HepG2 (cell line): ENCODE data around the gene NOL4L. TPM values are rescaled to one million over a fixed set of nuclear protein-coding genes. Genes with fewer than 3 reads are reported as not detected.
A peak's percentile ranks its signal among the peaks of the same experiment; 100 is the strongest.

Source experiments
- ATF7-NPFF ChIP-seq: sonication (generic); formaldehyde crosslinking; IDR thresholded peaks from 2 replicates; pipeline ENCODE4 v1.8.1; 2023; ENCODE audit warnings: mild to moderate bottlenecking, low read depth, missing genetic modification reagents, moderate library complexity
- FOSL2 ChIP-seq: sonication (generic); formaldehyde crosslinking; IDR thresholded peaks from 2 replicates; pipeline ENCODE4 v1.4.0; 2020; ENCODE audit warnings: missing genetic modification reagents
- HNRNPL ChIP-seq: fragments of 200-400 bp; formaldehyde crosslinking; IDR thresholded peaks from 2 replicates; pipeline ENCODE4 v1.6.1; 2017; ENCODE audit warnings: mild to moderate bottlenecking, low read depth, low read length
- HOXD1 ChIP-seq: sonication (generic); formaldehyde crosslinking; IDR thresholded peaks from 2 replicates; pipeline ENCODE4 v1.5.0; 2020; ENCODE audit warnings: missing genetic modification reagents
- IKZF4 ChIP-seq: sonication (generic); formaldehyde crosslinking; IDR thresholded peaks from 2 replicates; pipeline ENCODE4 v1.5.1; 2020; ENCODE audit warnings: borderline replicate concordance, mild to moderate bottlenecking, low read depth, missing genetic modification reagents; ENCODE audit errors: not compliant biosample characterization
- KAT8 ChIP-seq: IDR thresholded peaks from 2 replicates; pipeline ENCODE4 v1.6.1; 2016; ENCODE audit warnings: missing genetic modification reagents, missing compliant biosample characterization
- NR2F1 ChIP-seq, 2 experiments: fragments of 450-650 bp in 1 of 2; formaldehyde crosslinking in 1 of 2; IDR thresholded peaks; 2 replicates each; pipeline versions ENCODE4 v1.5.0 to v1.6.1; 2016 to 2020; ENCODE audit warnings: mild to moderate bottlenecking in 1 of 2, missing compliant biosample characterization in 1 of 2, missing genetic modification reagents in 1 of 2, moderate library complexity in 1 of 2
- PAWR ChIP-seq: sonication (generic); formaldehyde crosslinking; IDR thresholded peaks from 2 replicates; pipeline ENCODE4 v1.4.0; 2020; ENCODE audit warnings: missing genetic modification reagents, mild to moderate bottlenecking, borderline replicate concordance
- SALL1 ChIP-seq: sonication (generic); formaldehyde crosslinking; IDR thresholded peaks from 2 replicates; pipeline ENCODE4 v1.8.0; 2022; ENCODE audit warnings: mild to moderate bottlenecking, missing genetic modification reagents
- STAG1 ChIP-seq: sonication (generic); formaldehyde crosslinking; IDR thresholded peaks from 2 replicates; pipeline ENCODE4 v1.4.0; 2020; ENCODE audit warnings: missing genetic modification reagents
- TARDBP ChIP-seq: sonication (generic); formaldehyde crosslinking; IDR thresholded peaks from 2 replicates; pipeline ENCODE4 v1.8.0; 2022; ENCODE audit warnings: mild to moderate bottlenecking, missing genetic modification reagents
- TEAD2 ChIP-seq: sonication (generic); formaldehyde crosslinking; IDR thresholded peaks from 2 replicates; pipeline ENCODE4 v1.9.0; 2021; ENCODE audit warnings: missing genetic modification reagents
- ZNF205 ChIP-seq: IDR thresholded peaks from 2 replicates; pipeline ENCODE4 v1.6.1; 2018; ENCODE audit warnings: missing biosample characterization, missing genetic modification reagents
- ZNF224 ChIP-seq: sonication (generic); formaldehyde crosslinking; IDR thresholded peaks from 2 replicates; pipeline ENCODE4 v1.5.0; 2020; ENCODE audit warnings: mild to moderate bottlenecking, missing genetic modification reagents
- ZNF263 ChIP-seq: sonication (generic); formaldehyde crosslinking; IDR thresholded peaks from 2 replicates; pipeline ENCODE4 v1.4.0; 2020; ENCODE audit warnings: missing genetic modification reagents
- ZNF326 ChIP-seq: sonication (generic); formaldehyde crosslinking; IDR thresholded peaks from 2 replicates; pipeline ENCODE4 v1.4.0; 2020; ENCODE audit warnings: missing genetic modification reagents, borderline replicate concordance
- ZNF33A ChIP-seq: sonication (generic); formaldehyde crosslinking; IDR thresholded peaks from 2 replicates; pipeline ENCODE4 v1.5.1; 2020; ENCODE audit warnings: missing genetic modification reagents, mild to moderate bottlenecking, moderate library complexity, borderline replicate concordance
- ZNF343 ChIP-seq: sonication (generic); formaldehyde crosslinking; IDR thresholded peaks from 2 replicates; pipeline ENCODE4 v1.4.0; 2020; ENCODE audit warnings: mild to moderate bottlenecking, missing genetic modification reagents
- ZNF354B ChIP-seq: sonication (generic); formaldehyde crosslinking; IDR thresholded peaks from 2 replicates; pipeline ENCODE4 v1.8.0; 2022; ENCODE audit warnings: mild to moderate bottlenecking, missing genetic modification reagents
- ZNF556 ChIP-seq: sonication (generic); formaldehyde crosslinking; IDR thresholded peaks from 2 replicates; pipeline ENCODE4 v1.4.0; 2020; ENCODE audit warnings: mild to moderate bottlenecking, missing genetic modification reagents, borderline replicate concordance
- ZNF557 ChIP-seq: sonication (generic); formaldehyde crosslinking; IDR thresholded peaks from 2 replicates; pipeline ENCODE4 v1.4.0; 2020; ENCODE audit warnings: missing genetic modification reagents
- ZNF569 ChIP-seq: sonication (generic); formaldehyde crosslinking; IDR thresholded peaks from 2 replicates; pipeline ENCODE4 v1.5.0; 2020; ENCODE audit warnings: mild to moderate bottlenecking, missing genetic modification reagents, moderate library complexity, borderline replicate concordance
- ZNF605 ChIP-seq: sonication (generic); formaldehyde crosslinking; IDR thresholded peaks from 2 replicates; pipeline ENCODE4 v1.8.0; 2022; ENCODE audit warnings: mild to moderate bottlenecking, missing genetic modification reagents
- ZNF749 ChIP-seq: sonication (generic); formaldehyde crosslinking; IDR thresholded peaks from 2 replicates; pipeline ENCODE4 v1.8.0; 2022; ENCODE audit warnings: mild to moderate bottlenecking, missing genetic modification reagents, moderate library complexity, borderline replicate concordance
- ZNF788 ChIP-seq: sonication (generic); formaldehyde crosslinking; IDR thresholded peaks from 2 replicates; pipeline ENCODE4 v1.5.0; 2020; ENCODE audit warnings: mild to moderate bottlenecking, missing genetic modification reagents, borderline replicate concordance
- ZSCAN30 ChIP-seq: sonication (generic); formaldehyde crosslinking; IDR thresholded peaks from 2 replicates; pipeline ENCODE4 v1.5.0; 2020; ENCODE audit warnings: mild to moderate bottlenecking, missing genetic modification reagents
- polyA plus RNA-seq, 8 experiments: library from polyadenylated mRNA; depleted of rRNA in 3 of 8; stranded (reverse) in 7 of 8; unstranded in 1 of 8; fragments of >200 nt; fragmentation: Illumina TruSeq in 4 of 8; extraction: Trizol in 4 of 8; gene quantifications; 2 replicates each; pipeline versions ENCODE4 v1.2.1 to v1.2.3, GENCODE V29; 2011 to 2016; ENCODE audit warnings: low read depth in 4 of 8, missing spikeins in 1 of 8, mixed read lengths in 1 of 8; ENCODE audit not compliant: insufficient read depth in 1 of 8
- total RNA-seq, 5 experiments: library from RNA; depleted of rRNA; stranded (reverse); fragments of >200 nt; fragmentation: Illumina TruSeq; extraction: Trizol; gene quantifications; 2 replicates each; pipeline ENCODE4 v1.2.3, GENCODE V29; 2016; ENCODE audit warnings: low read depth in 1 of 5
- TF ChIP-seq, protein P1 (sequence below): sonication (generic); IDR thresholded peaks from 2 replicates; pipeline ENCODE4 v1.6.1; 2016; ENCODE audit warnings: low read depth, borderline replicate concordance
- TF ChIP-seq, protein P2 (sequence below): conservative IDR thresholded peaks from 2 replicates; pipeline ENCODE4 v1.6.1; 2018; ENCODE audit warnings: missing genetic modification reagents
- TF ChIP-seq, protein P3 (sequence below): sonication (generic); formaldehyde crosslinking; IDR thresholded peaks from 2 replicates; pipeline ENCODE4 v1.5.1; 2020; ENCODE audit warnings: missing genetic modification reagents, mild to moderate bottlenecking, borderline replicate concordance

NOL4L gene
- total and polyA plus RNA-seq, 2 of the 13 experiments (the other 11 are each of a cell fraction or from before 2014, with no cell fraction given): 16.6 to 35.4 TPM

- TF ChIP-seq ZNF569 (CRISPR knock-in tag) (peak; percentile 92; the same call in 1 of the 2 replicates), PAWR (CRISPR knock-in tag) (peak; percentile 97; the same call in 1 of the 2 replicates), ZNF749 (CRISPR knock-in tag) (no peak), FOSL2 (CRISPR knock-in tag) (peak; percentile 59), ZSCAN30 (CRISPR knock-in tag) (no peak), ZNF326 (CRISPR knock-in tag) (no peak), ZNF354B (CRISPR knock-in tag) (peak; percentile 92; the same call in 1 of the 2 replicates), ZNF224 (CRISPR knock-in tag) (peak; percentile 44; the same call in 1 of the 2 replicates), IKZF4 (CRISPR knock-in tag) (peak; percentile 43), HOXD1 (peak; percentile 5), NR2F1 (CRISPR knock-in tag; IDR thresholded peaks at IDR 0.05) (0 out of 4 replicates have a peak, but pooled peaks of 1 of the 2 experiments have one; percentile 38), KAT8 (CRISPR knock-in tag) (peak; percentile 75), ZNF343 (CRISPR knock-in tag) (peak; percentile 88), ZNF605 (peak; percentile 91), SALL1 (CRISPR knock-in tag) (peak; percentile 54), ZNF205 (CRISPR knock-in tag) (peak; percentile 82), ZNF263 (CRISPR knock-in tag) (peak; percentile 83), TARDBP (peak; percentile 94), STAG1 (CRISPR knock-in tag) (no peak), ZNF557 (CRISPR knock-in tag) (no peak), ATF7-NPFF (CRISPR knock-in tag) (peak; percentile 95), HNRNPL (peak; percentile 96), ZNF788 (peak; percentile 79; the same call in 1 of the 2 replicates), ZNF556 (CRISPR knock-in tag) (peak; percentile 89), ZNF33A (CRISPR knock-in tag) (no peak), TEAD2 (CRISPR knock-in tag) (no peak)
- TF ChIP-seq, protein P1, sequence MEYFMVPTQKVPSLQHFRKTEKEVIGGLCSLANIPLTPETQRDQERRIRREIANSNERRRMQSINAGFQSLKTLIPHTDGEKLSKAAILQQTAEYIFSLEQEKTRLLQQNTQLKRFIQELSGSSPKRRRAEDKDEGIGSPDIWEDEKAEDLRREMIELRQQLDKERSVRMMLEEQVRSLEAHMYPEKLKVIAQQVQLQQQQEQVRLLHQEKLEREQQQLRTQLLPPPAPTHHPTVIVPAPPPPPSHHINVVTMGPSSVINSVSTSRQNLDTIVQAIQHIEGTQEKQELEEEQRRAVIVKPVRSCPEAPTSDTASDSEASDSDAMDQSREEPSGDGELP: peak; percentile 60; the same call in 1 of the 2 replicates
- TF ChIP-seq, protein P2, sequence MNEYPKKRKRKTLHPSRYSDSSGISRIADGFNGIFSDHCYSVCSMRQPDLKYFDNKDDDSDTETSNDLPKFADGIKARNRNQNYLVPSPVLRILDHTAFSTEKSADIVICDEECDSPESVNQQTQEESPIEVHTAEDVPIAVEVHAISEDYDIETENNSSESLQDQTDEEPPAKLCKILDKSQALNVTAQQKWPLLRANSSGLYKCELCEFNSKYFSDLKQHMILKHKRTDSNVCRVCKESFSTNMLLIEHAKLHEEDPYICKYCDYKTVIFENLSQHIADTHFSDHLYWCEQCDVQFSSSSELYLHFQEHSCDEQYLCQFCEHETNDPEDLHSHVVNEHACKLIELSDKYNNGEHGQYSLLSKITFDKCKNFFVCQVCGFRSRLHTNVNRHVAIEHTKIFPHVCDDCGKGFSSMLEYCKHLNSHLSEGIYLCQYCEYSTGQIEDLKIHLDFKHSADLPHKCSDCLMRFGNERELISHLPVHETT: peak; percentile 75
- TF ChIP-seq, protein P3, sequence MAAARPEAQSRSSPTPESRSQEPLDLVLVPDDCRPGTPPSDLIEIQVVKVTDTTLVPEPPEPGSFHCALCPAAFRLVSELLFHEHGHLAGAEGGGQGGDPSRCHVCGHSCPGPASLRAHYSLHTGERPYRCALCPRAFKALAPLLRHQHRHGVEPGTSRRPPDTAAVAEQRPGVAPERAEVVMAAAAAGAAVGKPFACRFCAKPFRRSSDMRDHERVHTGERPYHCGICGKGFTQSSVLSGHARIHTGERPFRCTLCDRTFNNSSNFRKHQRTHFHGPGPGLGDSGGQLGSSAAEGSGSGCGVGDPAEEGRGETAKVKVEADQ (CRISPR knock-in tag): no peak
These were observed 109.9 kb downstream of the NOL4L start (continued) for GRCh38 chr20:32474967-32475811.
